Tracheal epithelial cell (primary cell): ENCODE measurements around the gene ZER1. TPM values are rescaled to one million over a fixed set of nuclear protein-coding genes. Genes with fewer than 3 reads are reported as not detected.

ENCODE experiments used
- total RNA-seq: library from RNA; depleted of rRNA; stranded (reverse); fragments of >200 nt; gene quantifications from 2 replicates; pipeline ENCODE4 v1.2.1, GENCODE V29; 2014

ZER1 gene
- total RNA-seq: 15.8 and 23.4 TPM in 2 replicates

GRCh38 chr9:128771745-128772519 lies at the start of gene ZER1:
Gene ZER1, minus strand, starts transcription at chr9:128771927. Its CDS starts 16,362 bp downstream, at chr9:128755565.

DNA sequence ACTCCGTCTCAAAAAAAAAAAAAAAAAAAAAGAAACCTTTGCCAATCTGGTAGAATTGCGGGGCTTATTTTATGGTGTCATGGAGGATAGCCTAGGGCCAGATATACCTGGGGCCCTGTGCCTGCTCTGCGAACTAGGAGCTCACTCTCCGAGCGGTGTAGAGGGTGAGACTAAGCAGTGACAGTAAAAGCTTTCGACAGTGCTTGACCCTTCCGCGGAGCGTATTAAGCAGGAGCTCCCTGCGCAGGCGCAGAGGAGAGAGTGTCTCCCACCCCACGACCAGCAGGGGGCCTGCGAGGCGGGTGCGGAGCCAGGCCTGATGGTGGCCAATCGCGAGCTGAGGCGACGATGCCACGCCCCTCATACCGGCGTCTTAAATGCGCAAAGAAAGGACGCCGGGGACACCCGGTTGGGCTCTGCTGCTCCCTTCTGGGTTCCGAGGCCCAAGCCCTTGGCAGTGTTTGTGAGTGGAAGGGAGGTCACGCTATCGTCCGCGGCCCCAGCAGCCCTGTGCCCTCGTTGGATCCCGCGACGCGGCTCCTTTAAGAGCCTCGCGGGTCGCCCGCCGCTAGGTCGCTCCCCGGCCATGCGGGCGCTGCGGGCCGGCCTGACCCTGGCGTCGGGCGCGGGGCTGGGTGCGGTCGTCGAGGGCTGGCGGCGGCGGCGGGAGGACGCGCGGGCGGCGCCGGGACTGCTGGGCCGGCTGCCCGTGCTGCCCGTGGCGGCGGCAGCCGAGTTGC lies 46.5 kb upstream of the ZER1 start, which contains the start of gene ENDOG:
ENDOG (plus strand) TSS at position 402 of the 740 bp plus-strand sequence; CDS start at position 587, 185 bp downstream.

DNA sequence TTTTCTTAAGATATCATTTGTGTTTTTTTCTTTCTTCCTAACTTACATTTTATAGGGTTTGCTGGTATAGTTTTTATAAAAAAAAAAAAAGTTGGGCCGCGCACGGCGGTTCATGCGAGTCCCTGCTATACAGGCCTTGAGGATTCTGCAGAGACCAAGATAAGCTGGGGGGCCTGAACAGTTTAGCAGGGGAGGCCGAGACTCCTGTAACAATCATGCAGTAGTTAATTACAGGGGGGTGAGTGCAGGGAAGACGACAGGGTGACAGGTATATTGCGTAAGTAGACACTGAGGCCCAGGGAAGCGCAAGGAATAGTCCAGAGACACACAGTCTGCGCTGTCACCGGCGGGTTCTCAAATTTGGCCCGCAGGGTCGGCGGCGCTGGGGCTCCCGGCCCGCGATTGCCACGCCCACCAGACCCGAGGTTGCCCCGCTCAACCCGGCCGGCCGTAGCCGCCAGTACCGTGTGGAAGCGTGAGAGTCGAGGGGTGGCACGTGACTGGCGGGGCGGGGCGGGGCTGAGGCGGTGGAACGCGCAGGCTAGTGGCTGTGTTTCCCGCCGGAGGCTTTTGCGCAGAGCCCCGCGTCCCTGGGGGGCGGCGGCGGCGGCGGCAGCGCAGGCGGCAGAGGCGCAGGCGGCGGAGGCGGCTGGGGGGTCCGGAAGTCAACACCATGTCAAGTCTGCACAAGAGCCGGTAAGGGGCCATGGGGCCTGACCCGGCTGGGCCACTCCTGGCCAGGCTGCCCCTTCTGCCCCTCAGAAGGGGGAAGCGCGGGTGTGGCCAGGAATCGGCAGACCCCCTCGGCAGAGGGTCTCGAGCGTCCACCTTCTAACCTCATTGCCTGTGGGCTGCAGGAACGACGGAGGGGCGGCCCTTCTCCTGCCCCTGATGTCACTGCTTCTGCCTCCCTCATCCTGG lies 15.2 kb upstream of the ZER1 start, which contains the start of gene TBC1D13:
TBC1D13 (plus strand) TSS at position 573 of the 921 bp plus-strand sequence; CDS start at position 674, 101 bp downstream.

DNA sequence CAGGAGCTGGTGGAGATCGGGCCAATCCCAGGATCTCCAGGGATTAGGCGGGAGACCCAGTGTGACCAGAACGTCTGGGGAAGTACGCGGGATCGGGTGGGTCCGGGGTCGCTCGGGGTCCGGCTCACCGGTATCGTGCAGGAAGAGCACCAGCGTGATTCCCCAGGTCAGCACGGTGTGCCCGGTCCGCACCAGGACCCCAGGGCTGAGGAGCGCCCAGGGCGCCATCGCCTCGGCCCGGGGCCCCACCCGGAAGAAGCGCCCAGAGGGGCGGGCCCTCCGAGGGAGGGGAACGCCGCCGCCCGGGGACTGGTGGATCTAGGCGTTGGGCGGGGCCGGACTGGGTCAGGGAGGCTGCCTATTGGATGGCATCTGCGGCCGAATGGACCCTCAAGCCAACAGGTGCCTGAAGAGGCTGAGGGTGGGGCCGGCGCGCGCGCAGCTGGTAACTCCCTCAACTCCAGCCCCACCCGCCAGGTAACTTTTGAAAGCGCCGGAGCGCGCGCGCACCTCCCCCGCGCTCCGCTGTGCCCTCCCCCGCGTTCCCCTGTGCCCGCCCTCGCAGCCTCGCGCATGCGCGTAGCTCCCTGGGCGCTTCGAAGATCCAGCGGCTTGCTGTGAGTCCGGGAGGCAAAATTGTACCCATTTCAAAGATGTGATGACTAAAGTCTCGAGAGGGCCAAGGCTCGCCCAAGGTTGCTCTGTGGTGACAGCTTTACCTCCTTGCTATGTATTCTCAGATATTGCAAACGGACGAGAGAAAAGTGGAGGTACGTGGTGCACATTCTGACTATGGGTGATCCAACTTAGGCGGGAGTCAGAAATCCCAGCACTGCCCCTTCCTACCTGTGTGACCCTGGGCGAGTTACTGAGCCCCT lies 47.6 kb downstream of the ZER1 start, which contains the start of gene ZDHHC12:
ZDHHC12 (minus strand) TSS at position 262 of the 878 bp plus-strand sequence; CDS start at position 228, 34 bp downstream.

GRCh38 chr9:128702445-128702948 lies 69.2 kb downstream of the ZER1 start, which contains the start of gene PKN3:
Gene PKN3, plus strand, starts transcription at chr9:128702503. Its CDS starts 413 bp downstream, at chr9:128702916.

GRCh38 chr9:128688501-128689292 lies 83.0 kb downstream of the ZER1 start, which contains the start of gene SET:
Gene SET, plus strand, starts transcription at chr9:128689222. Its CDS starts 361 bp downstream, at chr9:128689583.

Other genes with a start within 250 kb of the ZER1 start
- 137 and 229 TPM in 2 replicates for gene SPTAN1, start 219.3 kb downstream of the ZER1 start, total RNA-seq
- 41.7 and 43.1 TPM in 2 replicates for gene DYNC2I2, start 115.1 kb downstream of the ZER1 start, total RNA-seq
- 528 and 661 TPM in 2 replicates for gene SET, start 82.7 kb downstream of the ZER1 start, total RNA-seq
- 1.7 and 2.1 TPM in 2 replicates for gene PKN3, start 69.4 kb downstream of the ZER1 start, total RNA-seq
- 44.3 and 58.0 TPM in 2 replicates for gene ZDHHC12, start 47.8 kb downstream of the ZER1 start, total RNA-seq
- gene TBC1D13, start 15.3 kb upstream of the ZER1 start, total RNA-seq: 5.5 and 10.7 TPM in 2 replicates
- 79.5 and 82.5 TPM in 2 replicates for gene ENDOG, start 46.6 kb upstream of the ZER1 start, total RNA-seq
- gene SPOUT1, start 57.9 kb upstream of the ZER1 start, total RNA-seq: 12.3 and 22.8 TPM in 2 replicates
- 12.5 and 24.1 TPM in 2 replicates for gene KYAT1, start 110.0 kb upstream of the ZER1 start, total RNA-seq
- 254 and 316 TPM in 2 replicates for gene LRRC8A, start 110.2 kb upstream of the ZER1 start, total RNA-seq
- gene PHYHD1, start 149.1 kb upstream of the ZER1 start, total RNA-seq: 1.1 and 13.3 TPM in 2 replicates
- 21.1 and 21.7 TPM in 2 replicates for gene DOLK, start 175.7 kb upstream of the ZER1 start, total RNA-seq
- 34.7 and 45.1 TPM in 2 replicates for gene NUP188, start 175.8 kb upstream of the ZER1 start, total RNA-seq